HepG2 (cell line): Measurements from ENCODE around the gene SKA2. TPM values are rescaled to one million over a fixed set of nuclear protein-coding genes. Genes with fewer than 3 reads are reported as not detected.
A peak's percentile ranks its signal among the peaks of the same experiment; 100 is the strongest.

Experiments
- AGO1 ChIP-seq: fragments of 200-400 bp; formaldehyde crosslinking; IDR thresholded peaks from 2 replicates; pipeline ENCODE4 v1.6.1; 2017; ENCODE audit warnings: mild to moderate bottlenecking, low read depth, low read length, moderate library complexity; ENCODE audit not compliant: poor library complexity, severe bottlenecking
- ARID4A ChIP-seq: sonication (generic); formaldehyde crosslinking; IDR thresholded peaks from 2 replicates; pipeline ENCODE4 v1.5.0; 2020; ENCODE audit warnings: mild to moderate bottlenecking, missing genetic modification reagents, borderline replicate concordance
- BCLAF1 ChIP-seq: fragments of 450-650 bp; IDR thresholded peaks from 2 replicates; pipeline ENCODE4 v1.6.1; 2017; ENCODE audit warnings: mild to moderate bottlenecking
- FOXO1 ChIP-seq: sonication (generic); formaldehyde crosslinking; IDR thresholded peaks from 2 replicates; pipeline ENCODE4 v1.4.0; 2020; ENCODE audit warnings: missing genetic modification reagents
- FOXP4 ChIP-seq: sonication (generic); formaldehyde crosslinking; IDR thresholded peaks from 2 replicates; pipeline ENCODE4 v1.4.0; 2020; ENCODE audit warnings: missing genetic modification reagents
- KAT7 ChIP-seq: IDR thresholded peaks from 2 replicates; pipeline ENCODE4 v1.6.1; 2018; ENCODE audit warnings: borderline replicate concordance, missing compliant biosample characterization
- NFRKB ChIP-seq: fragments of 450-650 bp; IDR thresholded peaks from 2 replicates; pipeline ENCODE4 v1.6.1; 2017
- NR2C2 ChIP-seq: sonication (generic); formaldehyde crosslinking; IDR thresholded peaks from 2 replicates; pipeline ENCODE4 v1.4.0; 2020; ENCODE audit warnings: missing genetic modification reagents, mild to moderate bottlenecking, moderate library complexity, borderline replicate concordance
- RBFOX2 ChIP-seq: fragments of 200-400 bp; formaldehyde crosslinking; IDR thresholded peaks from 2 replicates; pipeline ENCODE4 v1.6.1; 2017; ENCODE audit warnings: low read depth, mild to moderate bottlenecking, low read length
- REPIN1 ChIP-seq: sonication (generic); formaldehyde crosslinking; IDR thresholded peaks from 2 replicates; pipeline ENCODE4 v1.8.0; 2022; ENCODE audit warnings: missing genetic modification reagents, low read depth, mild to moderate bottlenecking, borderline replicate concordance
- SIN3B ChIP-seq: fragments of 150-350 bp; IDR thresholded peaks from 2 replicates; pipeline ENCODE4 v1.6.1; 2014; ENCODE audit warnings: low read length
- ZNF205 ChIP-seq: IDR thresholded peaks from 2 replicates; pipeline ENCODE4 v1.6.1; 2018; ENCODE audit warnings: missing biosample characterization, missing genetic modification reagents
- ZNF44 ChIP-seq: sonication (generic); formaldehyde crosslinking; IDR thresholded peaks from 2 replicates; pipeline ENCODE4 v1.5.1; 2020; ENCODE audit warnings: mild to moderate bottlenecking, missing genetic modification reagents
- ZNF564 ChIP-seq: sonication (generic); formaldehyde crosslinking; IDR thresholded peaks from 2 replicates; pipeline ENCODE4 v1.8.1; 2023; ENCODE audit warnings: mild to moderate bottlenecking, missing genetic modification reagents
- ZNF615 ChIP-seq: sonication (generic); formaldehyde crosslinking; IDR thresholded peaks from 2 replicates; pipeline ENCODE4 v1.5.0; 2020; ENCODE audit warnings: mild to moderate bottlenecking, missing genetic modification reagents, borderline replicate concordance
- ZNF747 ChIP-seq: sonication (generic); formaldehyde crosslinking; IDR thresholded peaks from 2 replicates; pipeline ENCODE4 v1.8.1; 2023; ENCODE audit warnings: missing genetic modification reagents, mild to moderate bottlenecking, borderline replicate concordance
- ZNF777 ChIP-seq: sonication (generic); formaldehyde crosslinking; IDR thresholded peaks from 2 replicates; pipeline ENCODE4 v1.4.0; 2020; ENCODE audit warnings: missing genetic modification reagents
- polyA plus RNA-seq, 8 experiments: library from polyadenylated mRNA; depleted of rRNA in 3 of 8; stranded (reverse) in 7 of 8; unstranded in 1 of 8; fragments of >200 nt; fragmentation: Illumina TruSeq in 4 of 8; extraction: Trizol in 4 of 8; gene quantifications; 2 replicates each; pipeline versions ENCODE4 v1.2.1 to v1.2.3, GENCODE V29; 2011 to 2016; ENCODE audit warnings: low read depth in 4 of 8, missing spikeins in 1 of 8, mixed read lengths in 1 of 8; ENCODE audit not compliant: insufficient read depth in 1 of 8
- total RNA-seq, 5 experiments: library from RNA; depleted of rRNA; stranded (reverse); fragments of >200 nt; fragmentation: Illumina TruSeq; extraction: Trizol; gene quantifications; 2 replicates each; pipeline ENCODE4 v1.2.3, GENCODE V29; 2016; ENCODE audit warnings: low read depth in 1 of 5
- TF ChIP-seq, protein P1 (sequence below): sonication (generic); formaldehyde crosslinking; IDR thresholded peaks from 2 replicates; pipeline ENCODE4 v1.5.1; 2020; ENCODE audit warnings: mild to moderate bottlenecking, moderate library complexity, missing genetic modification reagents

Gene SKA2
- total and polyA plus RNA-seq, 2 of the 13 experiments (the other 11 are each of a cell fraction or from before 2014, with no cell fraction given), result 18.6 to 91.8 TPM

GRCh38 chr17:59154721-59155438, at the start of gene SKA2 (continued):
- TF ChIP-seq BCLAF1 (no peak), ZNF777 (CRISPR knock-in tag) (no peak), ZNF615 (CRISPR knock-in tag) (peak; percentile 30; the same call in 1 of the 2 replicates), NR2C2 (CRISPR knock-in tag) (peak; percentile 78), KAT7 (CRISPR knock-in tag) (peak; percentile 72; the same call in 1 of the 2 replicates), ZNF44 (peak; percentile 80; the same call in 1 of the 2 replicates), SIN3B (peak; percentile 83), ZNF747 (CRISPR knock-in tag) (no peak), FOXP4 (CRISPR knock-in tag) (peak; percentile 8; the same call in 1 of the 2 replicates), ZNF205 (CRISPR knock-in tag) (peak; percentile 50), NFRKB (peak; percentile 97), ZNF564 (CRISPR knock-in tag) (peak; percentile 64; the same call in 1 of the 2 replicates), ARID4A (CRISPR knock-in tag) (peak; percentile 90; the same call in 1 of the 2 replicates), REPIN1 (peak; percentile 14; the same call in 1 of the 2 replicates), AGO1 (no peak), FOXO1 (CRISPR knock-in tag) (peak; percentile 40; the same call in 1 of the 2 replicates), RBFOX2 (peak; percentile 43; the same call in 1 of the 2 replicates)
- TF ChIP-seq, protein P1, sequence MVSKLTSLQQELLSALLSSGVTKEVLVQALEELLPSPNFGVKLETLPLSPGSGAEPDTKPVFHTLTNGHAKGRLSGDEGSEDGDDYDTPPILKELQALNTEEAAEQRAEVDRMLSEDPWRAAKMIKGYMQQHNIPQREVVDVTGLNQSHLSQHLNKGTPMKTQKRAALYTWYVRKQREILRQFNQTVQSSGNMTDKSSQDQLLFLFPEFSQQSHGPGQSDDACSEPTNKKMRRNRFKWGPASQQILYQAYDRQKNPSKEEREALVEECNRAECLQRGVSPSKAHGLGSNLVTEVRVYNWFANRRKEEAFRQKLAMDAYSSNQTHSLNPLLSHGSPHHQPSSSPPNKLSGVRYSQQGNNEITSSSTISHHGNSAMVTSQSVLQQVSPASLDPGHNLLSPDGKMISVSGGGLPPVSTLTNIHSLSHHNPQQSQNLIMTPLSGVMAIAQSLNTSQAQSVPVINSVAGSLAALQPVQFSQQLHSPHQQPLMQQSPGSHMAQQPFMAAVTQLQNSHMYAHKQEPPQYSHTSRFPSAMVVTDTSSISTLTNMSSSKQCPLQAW, result peak; percentile 9; the same call in 1 of the 2 replicates
